Measurements from ENCODE around the gene DXO.

DXO gene

DNA sequence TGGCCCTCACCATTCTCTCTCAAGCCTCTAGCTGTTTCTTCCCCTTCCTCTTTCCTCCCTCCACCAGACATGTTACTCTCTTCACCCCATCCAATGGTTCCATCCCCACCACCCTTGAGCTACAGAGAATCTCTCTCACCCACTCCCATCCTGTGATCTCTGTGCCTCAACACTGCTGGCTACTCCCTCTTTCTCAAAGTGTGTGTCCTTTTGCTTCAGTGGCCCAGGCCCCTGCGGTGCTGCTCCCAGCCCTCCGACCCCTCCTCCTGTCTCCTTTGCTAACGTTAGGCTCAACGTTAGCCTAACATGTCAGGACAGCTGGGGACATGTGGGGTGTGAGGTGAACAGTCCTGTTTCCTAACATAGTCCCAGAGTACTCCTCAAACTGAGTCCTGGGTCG, 19.0 kb downstream of the DXO start:
- Histone ChIP-seq H3K4me1 (ENCODE audit: control insufficient read depth, insufficient read depth, low read length) (0 out of 2 replicates have a peak, but pooled peaks cover 2% of the 10 kb centered on the region), H3K9ac (ENCODE audit: low read length) (no peak overlapping the region), H3K27me3 (ENCODE audit: control insufficient read depth, insufficient read depth, low read length) (peaks cover 4% of the 10 kb centered on the region), H3K36me3 (ENCODE audit: control insufficient read depth, insufficient read depth, low read length) (peaks cover 64% of the 10 kb centered on the region), H3K4me3 (ENCODE audit: low read depth, low read length) (no peak overlapping the region), H3K27ac (ENCODE audit: low read depth, low read length) (no peak overlapping the region), H3K9me3 (ENCODE audit: control insufficient read depth, insufficient read depth, low read depth, low read length) (no peaks in the 10 kb centered on the region)

DNA sequence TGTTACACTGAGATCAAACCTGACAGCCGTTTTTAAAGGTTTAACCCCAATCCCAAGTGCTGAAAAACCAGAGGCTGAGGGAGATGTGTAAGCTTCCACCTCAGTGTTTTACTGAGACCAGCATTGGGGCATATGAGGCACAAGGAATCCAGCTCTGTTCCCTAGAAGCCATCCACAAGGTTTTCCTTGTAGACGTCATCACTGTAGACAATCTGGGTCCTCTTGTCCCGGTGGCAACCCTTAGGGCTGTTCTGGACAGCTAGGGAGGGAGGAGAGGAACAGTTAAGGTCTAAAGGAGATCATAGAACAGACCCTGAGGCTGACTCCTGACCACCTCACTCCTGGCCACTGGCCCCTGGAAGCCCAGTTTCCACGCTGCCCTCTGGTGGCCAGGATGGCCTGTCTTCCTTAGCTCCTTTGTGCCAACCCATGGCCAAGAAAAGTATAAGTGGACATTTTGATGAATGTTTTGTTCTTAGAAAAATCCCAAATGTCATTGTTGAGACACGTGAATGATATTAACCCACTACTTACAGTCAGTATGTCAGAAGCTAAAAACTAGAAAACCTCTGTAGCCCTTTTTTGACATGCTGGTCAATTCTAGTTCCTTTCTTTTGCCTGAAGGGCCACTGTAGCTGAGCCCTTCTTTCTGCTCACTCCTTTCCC, 19.7 kb downstream of the DXO start:
- H3K27me3 ChIP-seq (ENCODE audit: control insufficient read depth, insufficient read depth, low read length), result peaks cover 11% of the 10 kb centered on the region
- no peaks in the 10 kb centered on the region for H3K4me1 ChIP-seq (ENCODE audit: control insufficient read depth, insufficient read depth, low read length)
- no peak overlapping the region for H3K27ac ChIP-seq (ENCODE audit: low read depth, low read length)
- peaks cover 64% of the 10 kb centered on the region for H3K36me3 ChIP-seq (ENCODE audit: control insufficient read depth, insufficient read depth, low read length)
- no peak overlapping the region for H3K9ac ChIP-seq (ENCODE audit: low read length)
- no peak overlapping the region for H3K4me3 ChIP-seq (ENCODE audit: low read depth, low read length)
- no peaks in the 10 kb centered on the region for H3K9me3 ChIP-seq (ENCODE audit: control insufficient read depth, insufficient read depth, low read depth, low read length)

DNA sequence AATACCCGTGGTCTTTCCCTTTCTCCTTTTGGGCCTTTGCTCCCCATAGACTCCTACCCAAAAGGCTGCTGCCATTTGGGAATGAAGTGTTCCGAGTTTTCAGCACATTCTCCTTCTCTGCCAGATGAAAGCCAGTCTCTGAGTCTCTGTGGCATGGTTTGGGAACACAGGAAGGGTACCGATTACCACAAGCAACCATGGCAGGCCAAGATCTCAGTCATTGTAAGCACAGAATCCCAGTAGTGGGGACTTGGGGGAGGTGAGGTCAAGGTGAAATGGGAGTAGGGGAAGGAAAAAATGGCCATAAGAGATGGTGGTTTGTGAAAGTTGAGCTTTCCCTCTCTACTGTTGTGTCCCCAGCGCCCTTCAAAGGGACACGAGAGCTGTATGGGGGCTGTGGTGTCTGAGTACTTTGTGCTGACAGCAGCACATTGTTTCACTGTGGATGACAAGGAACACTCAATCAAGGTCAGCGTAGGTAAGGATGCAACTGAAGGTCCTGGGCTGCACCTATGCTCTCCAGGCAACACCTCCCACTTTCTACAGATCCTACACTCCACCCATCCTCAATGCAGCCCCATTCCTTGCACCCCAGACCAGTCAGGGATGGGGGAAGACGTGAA, 21.9 kb downstream of the DXO start:
- no peak overlapping the region for H3K4me3 ChIP-seq (ENCODE audit: low read depth, low read length)
- H3K9ac ChIP-seq (ENCODE audit: low read length), result no peak overlapping the region
- H3K4me1 ChIP-seq (ENCODE audit: control insufficient read depth, insufficient read depth, low read length), result no peaks in the 10 kb centered on the region
- peaks cover 46% of the 10 kb centered on the region for H3K36me3 ChIP-seq (ENCODE audit: control insufficient read depth, insufficient read depth, low read length)
- H3K9me3 ChIP-seq (ENCODE audit: control insufficient read depth, insufficient read depth, low read depth, low read length), result no peaks in the 10 kb centered on the region
- no peak overlapping the region for H3K27ac ChIP-seq (ENCODE audit: low read depth, low read length)
- H3K27me3 ChIP-seq (ENCODE audit: control insufficient read depth, insufficient read depth, low read length), result peaks cover 24% of the 10 kb centered on the region

DNA sequence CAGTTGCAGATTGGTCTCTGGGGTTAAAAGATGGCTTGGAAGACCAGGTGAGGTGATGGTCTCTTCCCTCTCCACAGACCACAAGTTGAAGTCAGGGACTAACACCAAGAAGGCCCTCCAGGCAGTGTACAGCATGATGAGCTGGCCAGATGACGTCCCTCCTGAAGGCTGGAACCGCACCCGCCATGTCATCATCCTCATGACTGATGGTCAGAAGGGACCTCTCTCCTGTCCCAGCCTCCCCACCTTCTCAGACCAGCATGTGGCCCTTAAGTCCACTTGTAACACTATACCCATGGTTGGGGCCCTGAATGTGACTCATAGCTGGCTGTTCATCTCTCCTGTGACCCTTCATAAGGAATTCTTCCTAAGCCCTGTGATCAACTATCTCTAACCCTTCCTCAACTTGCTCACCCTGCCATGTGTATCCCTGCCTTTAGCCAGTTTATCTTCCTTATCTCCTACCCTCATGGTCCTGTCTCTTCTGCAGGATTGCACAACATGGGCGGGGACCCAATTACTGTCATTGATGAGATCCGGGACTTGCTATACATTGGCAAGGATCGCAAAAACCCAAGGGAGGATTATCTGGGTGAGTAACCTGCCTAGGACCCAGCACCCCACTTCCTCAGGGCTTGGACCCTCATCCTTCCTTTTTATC, 23.1 kb downstream of the DXO start:
- no peak overlapping the region for H3K4me3 ChIP-seq (ENCODE audit: low read depth, low read length)
- H3K4me1 ChIP-seq (ENCODE audit: control insufficient read depth, insufficient read depth, low read length), result no peaks in the 10 kb centered on the region
- peaks cover 34% of the 10 kb centered on the region for H3K36me3 ChIP-seq (ENCODE audit: control insufficient read depth, insufficient read depth, low read length)
- no peak overlapping the region for H3K27ac ChIP-seq (ENCODE audit: low read depth, low read length)
- H3K9ac ChIP-seq (ENCODE audit: low read length), result no peak overlapping the region
- H3K9me3 ChIP-seq (ENCODE audit: control insufficient read depth, insufficient read depth, low read depth, low read length), result no peaks in the 10 kb centered on the region
- peaks cover 30% of the 10 kb centered on the region for H3K27me3 ChIP-seq (ENCODE audit: control insufficient read depth, insufficient read depth, low read length)

DNA sequence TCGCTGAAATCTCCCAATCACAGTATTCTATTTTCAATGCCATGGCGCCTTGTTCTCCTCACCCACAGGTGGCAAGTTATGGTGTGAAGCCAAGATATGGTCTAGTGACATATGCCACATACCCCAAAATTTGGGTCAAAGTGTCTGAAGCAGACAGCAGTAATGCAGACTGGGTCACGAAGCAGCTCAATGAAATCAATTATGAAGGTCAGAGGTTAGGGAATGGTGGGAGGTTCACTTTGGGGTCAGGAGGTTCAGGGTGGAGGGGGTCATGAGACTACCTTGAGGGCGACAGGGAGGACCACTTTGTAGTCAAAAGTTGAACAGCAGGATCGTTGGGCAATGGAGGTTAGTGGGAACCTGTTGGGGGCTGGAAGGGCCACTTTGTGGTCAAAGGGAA, 23.6 kb downstream of the DXO start:
- Histone ChIP-seq H3K9ac (ENCODE audit: low read length) (no peak overlapping the region), H3K4me1 (ENCODE audit: control insufficient read depth, insufficient read depth, low read length) (no peaks in the 10 kb centered on the region), H3K9me3 (ENCODE audit: control insufficient read depth, insufficient read depth, low read depth, low read length) (no peaks in the 10 kb centered on the region), H3K4me3 (ENCODE audit: low read depth, low read length) (no peak overlapping the region), H3K27ac (ENCODE audit: low read depth, low read length) (no peak overlapping the region), H3K36me3 (ENCODE audit: control insufficient read depth, insufficient read depth, low read length) (peaks cover 28% of the 10 kb centered on the region), H3K27me3 (ENCODE audit: control insufficient read depth, insufficient read depth, low read length) (peaks cover 36% of the 10 kb centered on the region)

DNA sequence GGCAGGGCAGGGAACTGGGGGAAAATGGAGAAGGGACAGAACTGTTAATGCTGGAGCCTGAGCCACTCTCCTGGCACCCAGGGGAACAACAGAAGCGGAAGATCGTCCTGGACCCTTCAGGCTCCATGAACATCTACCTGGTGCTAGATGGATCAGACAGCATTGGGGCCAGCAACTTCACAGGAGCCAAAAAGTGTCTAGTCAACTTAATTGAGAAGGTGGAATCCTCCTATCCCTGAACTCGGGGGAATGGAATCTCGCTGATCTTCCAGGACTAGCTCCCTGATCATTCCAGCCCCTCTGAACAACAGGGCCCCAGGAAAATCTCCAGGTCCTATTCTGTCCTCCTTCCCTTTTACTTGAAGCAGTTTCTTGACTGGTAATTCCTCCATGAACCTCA, 24.1 kb downstream of the DXO start:
- peaks cover 24% of the 10 kb centered on the region for H3K36me3 ChIP-seq (ENCODE audit: control insufficient read depth, insufficient read depth, low read length)
- no peak overlapping the region for H3K27ac ChIP-seq (ENCODE audit: low read depth, low read length)
- no peak overlapping the region for H3K9ac ChIP-seq (ENCODE audit: low read length)
- H3K27me3 ChIP-seq (ENCODE audit: control insufficient read depth, insufficient read depth, low read length), result peaks cover 40% of the 10 kb centered on the region
- H3K4me1 ChIP-seq (ENCODE audit: control insufficient read depth, insufficient read depth, low read length), result no peaks in the 10 kb centered on the region
- H3K9me3 ChIP-seq (ENCODE audit: control insufficient read depth, insufficient read depth, low read depth, low read length), result no peaks in the 10 kb centered on the region
- no peak overlapping the region for H3K4me3 ChIP-seq (ENCODE audit: low read depth, low read length)

DNA sequence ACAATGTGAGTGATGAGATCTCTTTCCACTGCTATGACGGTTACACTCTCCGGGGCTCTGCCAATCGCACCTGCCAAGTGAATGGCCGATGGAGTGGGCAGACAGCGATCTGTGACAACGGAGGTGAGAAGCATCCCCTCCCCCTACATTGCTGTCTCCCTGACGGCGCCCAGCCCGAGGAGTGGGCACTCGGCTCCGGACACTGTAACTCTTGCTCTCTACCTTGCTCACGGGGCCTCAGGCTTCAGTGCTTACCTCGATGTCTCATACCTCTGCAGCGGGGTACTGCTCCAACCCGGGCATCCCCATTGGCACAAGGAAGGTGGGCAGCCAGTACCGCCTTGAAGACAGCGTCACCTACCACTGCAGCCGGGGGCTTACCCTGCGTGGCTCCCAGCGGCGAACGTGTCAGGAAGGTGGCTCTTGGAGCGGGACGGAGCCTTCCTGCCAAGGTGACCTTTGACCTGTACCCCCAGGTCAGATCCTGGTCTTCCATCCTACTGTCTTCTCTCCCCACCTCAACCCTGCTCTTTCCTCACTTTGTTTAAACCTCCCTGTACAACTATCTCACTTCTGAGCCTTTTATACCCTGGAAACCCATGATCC, 24.8 kb downstream of the DXO start:
- Histone ChIP-seq H3K36me3 (ENCODE audit: control insufficient read depth, insufficient read depth, low read length) (peaks cover 17% of the 10 kb centered on the region), H3K27me3 (ENCODE audit: control insufficient read depth, insufficient read depth, low read length) (peaks cover 43% of the 10 kb centered on the region), H3K4me3 (ENCODE audit: low read depth, low read length) (no peak overlapping the region), H3K4me1 (ENCODE audit: control insufficient read depth, insufficient read depth, low read length) (no peaks in the 10 kb centered on the region), H3K27ac (ENCODE audit: low read depth, low read length) (no peak overlapping the region), H3K9me3 (ENCODE audit: control insufficient read depth, insufficient read depth, low read depth, low read length) (no peaks in the 10 kb centered on the region), H3K9ac (ENCODE audit: low read length) (no peak overlapping the region)

DNA sequence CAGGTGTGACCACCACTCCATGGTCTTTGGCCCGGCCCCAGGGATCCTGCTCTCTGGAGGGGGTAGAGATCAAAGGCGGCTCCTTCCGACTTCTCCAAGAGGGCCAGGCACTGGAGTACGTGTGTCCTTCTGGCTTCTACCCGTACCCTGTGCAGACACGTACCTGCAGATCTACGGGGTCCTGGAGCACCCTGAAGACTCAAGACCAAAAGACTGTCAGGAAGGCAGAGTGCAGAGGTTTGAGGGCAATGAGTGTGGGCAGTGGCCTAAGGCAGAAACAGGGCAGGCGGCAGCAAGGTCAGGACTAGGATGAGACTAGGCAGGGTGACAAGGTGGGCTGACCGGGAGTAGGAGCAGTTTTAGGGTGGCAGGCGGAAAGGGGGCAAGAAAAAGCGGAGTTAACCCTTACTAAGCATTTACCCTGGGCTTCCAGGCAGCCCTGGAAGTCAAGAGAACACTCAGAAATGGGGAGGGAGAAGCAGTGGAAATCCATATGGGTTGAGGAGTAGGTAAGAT, 25.5 kb downstream of the DXO start:
- no peaks in the 10 kb centered on the region for H3K4me1 ChIP-seq (ENCODE audit: control insufficient read depth, insufficient read depth, low read length)
- no peaks in the 10 kb centered on the region for H3K9me3 ChIP-seq (ENCODE audit: control insufficient read depth, insufficient read depth, low read depth, low read length)
- H3K27me3 ChIP-seq (ENCODE audit: control insufficient read depth, insufficient read depth, low read length), result peaks cover 43% of the 10 kb centered on the region
- H3K9ac ChIP-seq (ENCODE audit: low read length), result no peak overlapping the region
- no peak overlapping the region for H3K4me3 ChIP-seq (ENCODE audit: low read depth, low read length)
- no peak overlapping the region for H3K27ac ChIP-seq (ENCODE audit: low read depth, low read length)
- H3K36me3 ChIP-seq (ENCODE audit: control insufficient read depth, insufficient read depth, low read length), result peaks cover 10% of the 10 kb centered on the region

DNA sequence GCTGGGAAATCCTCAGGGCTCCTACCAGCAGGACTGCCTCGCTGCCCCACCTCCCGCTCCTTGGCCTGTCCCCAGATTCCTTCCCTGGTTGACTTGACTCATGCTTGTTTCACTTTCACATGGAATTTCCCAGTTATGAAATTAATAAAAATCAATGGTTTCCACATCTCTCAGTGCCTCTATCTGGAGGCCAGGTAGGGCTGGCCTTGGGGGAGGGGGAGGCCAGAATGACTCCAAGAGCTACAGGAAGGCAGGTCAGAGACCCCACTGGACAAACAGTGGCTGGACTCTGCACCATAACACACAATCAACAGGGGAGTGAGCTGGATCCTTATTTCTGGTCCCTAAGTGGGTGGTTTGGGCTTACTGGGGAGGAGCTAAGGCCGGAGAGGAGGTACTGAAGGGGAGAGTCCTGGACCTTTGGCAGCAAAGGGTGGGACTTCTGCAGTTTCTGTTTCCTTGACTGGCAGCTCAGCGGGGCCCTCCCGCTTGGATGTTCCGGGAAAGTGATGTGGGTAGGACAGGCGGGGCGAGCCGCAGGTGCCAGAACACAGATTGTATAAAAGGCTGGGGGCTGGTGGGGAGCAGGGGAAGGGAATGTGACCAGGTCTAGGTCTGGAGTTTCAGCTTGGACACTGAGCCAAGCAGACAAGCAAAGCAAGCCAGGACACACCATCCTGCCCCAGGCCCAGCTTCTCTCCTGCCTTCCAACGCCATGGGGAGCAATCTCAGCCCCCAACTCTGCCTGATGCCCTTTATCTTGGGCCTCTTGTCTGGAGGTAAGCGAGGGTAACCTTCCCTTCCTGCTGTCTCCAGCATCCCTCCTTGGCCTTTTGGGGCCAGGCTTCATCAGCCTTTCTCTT, 26.2 kb downstream of the DXO start, which contains the start of gene CFB:
TSS of gene CFB (plus strand) at position 589 of the 863 bp plus-strand sequence. CDS start at position 716, 127 bp downstream.
- Histone ChIP-seq H3K4me1 (ENCODE audit: control insufficient read depth, insufficient read depth, low read length) (no peaks in the 10 kb centered on the region), H3K27ac (ENCODE audit: low read depth, low read length) (no peak within 1 kb of the TSS), H3K27me3 (ENCODE audit: control insufficient read depth, insufficient read depth, low read length) (peaks cover 43% of the 10 kb centered on the region), H3K4me3 (ENCODE audit: low read depth, low read length) (no peak within 1 kb of the TSS), H3K36me3 (ENCODE audit: control insufficient read depth, insufficient read depth, low read length) (peaks cover 3% of the 10 kb centered on the region; the same call in 1 of the 2 replicates), H3K9me3 (ENCODE audit: control insufficient read depth, insufficient read depth, low read depth, low read length) (no peaks in the 10 kb centered on the region), H3K9ac (ENCODE audit: low read length) (no peak within 1 kb of the TSS)

DNA sequence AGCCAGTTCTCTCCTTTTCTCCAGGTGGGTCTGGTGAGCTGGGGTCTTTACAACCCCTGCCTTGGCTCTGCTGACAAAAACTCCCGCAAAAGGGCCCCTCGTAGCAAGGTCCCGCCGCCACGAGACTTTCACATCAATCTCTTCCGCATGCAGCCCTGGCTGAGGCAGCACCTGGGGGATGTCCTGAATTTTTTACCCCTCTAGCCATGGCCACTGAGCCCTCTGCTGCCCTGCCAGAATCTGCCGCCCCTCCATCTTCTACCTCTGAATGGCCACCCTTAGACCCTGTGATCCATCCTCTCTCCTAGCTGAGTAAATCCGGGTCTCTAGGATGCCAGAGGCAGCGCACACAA, 26.8 kb downstream of the DXO start:
- Histone ChIP-seq H3K36me3 (ENCODE audit: control insufficient read depth, insufficient read depth, low read length) (peaks cover under 1% of the 10 kb centered on the region; the same call in 1 of the 2 replicates), H3K4me1 (ENCODE audit: control insufficient read depth, insufficient read depth, low read length) (no peaks in the 10 kb centered on the region), H3K4me3 (ENCODE audit: low read depth, low read length) (no peak overlapping the region), H3K27me3 (ENCODE audit: control insufficient read depth, insufficient read depth, low read length) (peaks cover 43% of the 10 kb centered on the region), H3K9me3 (ENCODE audit: control insufficient read depth, insufficient read depth, low read depth, low read length) (no peaks in the 10 kb centered on the region), H3K9ac (ENCODE audit: low read length) (no peak overlapping the region), H3K27ac (ENCODE audit: low read depth, low read length) (no peak overlapping the region)

Data from HUES6 (cell line).